WI38 (cell line): ENCODE results near the gene PTER.

ENCODE experiments used
- H3K4me3 ChIP-seq: 2 replicates; pipeline ENCODE4 v1.5.1; 2011; ENCODE audit warnings: low read depth, mild to moderate bottlenecking, control low read depth, low read length
- TF ChIP-seq, protein P1 (sequence below): IDR thresholded peaks from 2 replicates; pipeline ENCODE4 v1.5.1; 2012; ENCODE audit warnings: low read depth, mild to moderate bottlenecking, control low read depth, low read length

The PTER gene

DNA sequence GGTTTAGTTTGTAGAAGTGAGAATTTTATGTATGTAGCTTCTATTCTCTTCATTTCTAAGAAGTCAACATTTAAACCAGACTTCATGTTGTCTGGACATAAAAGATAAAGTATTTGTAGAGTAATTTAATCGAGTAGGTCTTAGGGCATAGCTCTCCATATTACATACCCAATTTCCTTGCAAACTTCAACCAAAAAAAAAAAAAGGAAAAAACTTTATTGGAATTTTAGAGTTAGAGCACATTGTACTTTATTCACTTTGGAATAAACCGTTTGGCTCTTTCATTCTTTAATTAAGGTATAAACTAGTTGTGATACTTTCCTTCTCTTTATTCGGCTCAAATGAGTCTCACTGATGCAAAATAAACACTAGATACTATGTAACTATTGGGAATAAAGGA is 36.0 kb downstream of the PTER start:
- H3K4me3 ChIP-seq, result no peak overlapping the region
- TF ChIP-seq, protein P1, sequence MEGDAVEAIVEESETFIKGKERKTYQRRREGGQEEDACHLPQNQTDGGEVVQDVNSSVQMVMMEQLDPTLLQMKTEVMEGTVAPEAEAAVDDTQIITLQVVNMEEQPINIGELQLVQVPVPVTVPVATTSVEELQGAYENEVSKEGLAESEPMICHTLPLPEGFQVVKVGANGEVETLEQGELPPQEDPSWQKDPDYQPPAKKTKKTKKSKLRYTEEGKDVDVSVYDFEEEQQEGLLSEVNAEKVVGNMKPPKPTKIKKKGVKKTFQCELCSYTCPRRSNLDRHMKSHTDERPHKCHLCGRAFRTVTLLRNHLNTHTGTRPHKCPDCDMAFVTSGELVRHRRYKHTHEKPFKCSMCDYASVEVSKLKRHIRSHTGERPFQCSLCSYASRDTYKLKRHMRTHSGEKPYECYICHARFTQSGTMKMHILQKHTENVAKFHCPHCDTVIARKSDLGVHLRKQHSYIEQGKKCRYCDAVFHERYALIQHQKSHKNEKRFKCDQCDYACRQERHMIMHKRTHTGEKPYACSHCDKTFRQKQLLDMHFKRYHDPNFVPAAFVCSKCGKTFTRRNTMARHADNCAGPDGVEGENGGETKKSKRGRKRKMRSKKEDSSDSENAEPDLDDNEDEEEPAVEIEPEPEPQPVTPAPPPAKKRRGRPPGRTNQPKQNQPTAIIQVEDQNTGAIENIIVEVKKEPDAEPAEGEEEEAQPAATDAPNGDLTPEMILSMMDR, result no peak

GRCh38 chr10:16477757-16478156 is 40.9 kb downstream of the PTER start:
- no peak overlapping the region for H3K4me3 ChIP-seq
- TF ChIP-seq, protein P1, result no peak

- TF ChIP-seq, protein P1, result no peak
- H3K4me3 ChIP-seq, result no peak overlapping the region
Observed at GRCh38 chr10:16478801-16479200, 42.0 kb downstream of the PTER start.

- H3K4me3 ChIP-seq, result no peak overlapping the region
Observed at GRCh38 chr10:16481052-16481728, 44.4 kb downstream of the PTER start.

GRCh38 chr10:16483241-16483917 is 46.6 kb downstream of the PTER start:
- H3K4me3 ChIP-seq, result no peak overlapping the region
- TF ChIP-seq, protein P1, result no peak

More at GRCh38 chr10:16481052-16481728, 44.4 kb downstream of the PTER start:
- TF ChIP-seq, protein P1, result no peak

GRCh38 chr10:16490511-16490910 is 53.7 kb downstream of the PTER start:
- TF ChIP-seq, protein P1, result no peak
- H3K4me3 ChIP-seq, result no peak overlapping the region

- no peak overlapping the region for H3K4me3 ChIP-seq
- TF ChIP-seq, protein P1, result no peak
Observed at GRCh38 chr10:16491933-16492332, 55.1 kb downstream of the PTER start.
